H1 (cell line): ENCODE results near the gene CLUH. TPM values are rescaled to one million over a fixed set of nuclear protein-coding genes. Genes with fewer than 3 reads are reported as not detected.

ENCODE experiments used
- EP300 ChIP-seq, 2 experiments: IDR thresholded peaks; 1 replicate in 1 of 2; 2 replicates in 1 of 2; pipeline ENCODE4 v1.6.1; 2011 to 2012; ENCODE audit warnings: low read depth in 2 of 2, low read length in 2 of 2, mild to moderate bottlenecking in 2 of 2, borderline replicate concordance in 1 of 2, inconsistent platforms in 1 of 2, moderate library complexity in 1 of 2
- JUND ChIP-seq: IDR thresholded peaks from 2 replicates; pipeline ENCODE4 v1.6.1; 2011; ENCODE audit warnings: mild to moderate bottlenecking, improper control_type of control experiment, low read length
- KDM4A ChIP-seq: IDR thresholded peaks from one replicate; pipeline ENCODE4 v1.7.1; 2012; ENCODE audit warnings: low read depth, mild to moderate bottlenecking, moderate library complexity, low read length, inconsistent platforms; ENCODE audit not compliant: severe bottlenecking
- RXRA ChIP-seq: IDR thresholded peaks from 2 replicates; pipeline ENCODE4 v1.6.1; 2011; ENCODE audit warnings: low read depth, mild to moderate bottlenecking, low read length, moderate library complexity; ENCODE audit not compliant: insufficient read depth
- polyA plus RNA-seq, 7 experiments: library from polyadenylated mRNA; depleted of rRNA in 3 of 7; stranded (reverse) in 5 of 7; unstranded in 2 of 7; fragments of >200 nt in 5 of 7; fragments of 200-250 nt in 2 of 7; gene quantifications; 1 replicate in 5 of 7; 2 replicates in 1 of 7; 4 replicates in 1 of 7; pipeline versions ENCODE4 v1.2.1 to v1.2.3, GENCODE V29; 2011 to 2013; ENCODE audit warnings: missing spikeins in 2 of 7, mixed read lengths in 2 of 7
- total RNA-seq: library from RNA; stranded (reverse); fragmentation: NEBNext Ultra II Directional; extraction: Animal tissue kit (Norgen Biotek cat#: 25700); gene quantifications from 2 replicates; pipeline ENCODE4 v1.2.1, GENCODE V29; 2021
- TF ChIP-seq, protein P1 (sequence below): fragments of 300-600 bp; sonication (generic); IDR thresholded peaks from 2 replicates; pipeline ENCODE4 v1.7.1; 2012; ENCODE audit warnings: low read length, moderate library complexity, mild to moderate bottlenecking, inconsistent platforms; ENCODE audit not compliant: insufficient replicate concordance
- TF ChIP-seq, protein P2 (sequence below): IDR thresholded peaks from 2 replicates; pipeline ENCODE4 v1.6.1; 2012; ENCODE audit warnings: inconsistent platforms

CLUH gene
- total and polyA plus RNA-seq, 2 of the 8 experiments (the other 6 are each of a cell fraction or from before 2014, with no cell fraction given), result 33.6 to 98.6 TPM

- TF ChIP-seq, protein P1, sequence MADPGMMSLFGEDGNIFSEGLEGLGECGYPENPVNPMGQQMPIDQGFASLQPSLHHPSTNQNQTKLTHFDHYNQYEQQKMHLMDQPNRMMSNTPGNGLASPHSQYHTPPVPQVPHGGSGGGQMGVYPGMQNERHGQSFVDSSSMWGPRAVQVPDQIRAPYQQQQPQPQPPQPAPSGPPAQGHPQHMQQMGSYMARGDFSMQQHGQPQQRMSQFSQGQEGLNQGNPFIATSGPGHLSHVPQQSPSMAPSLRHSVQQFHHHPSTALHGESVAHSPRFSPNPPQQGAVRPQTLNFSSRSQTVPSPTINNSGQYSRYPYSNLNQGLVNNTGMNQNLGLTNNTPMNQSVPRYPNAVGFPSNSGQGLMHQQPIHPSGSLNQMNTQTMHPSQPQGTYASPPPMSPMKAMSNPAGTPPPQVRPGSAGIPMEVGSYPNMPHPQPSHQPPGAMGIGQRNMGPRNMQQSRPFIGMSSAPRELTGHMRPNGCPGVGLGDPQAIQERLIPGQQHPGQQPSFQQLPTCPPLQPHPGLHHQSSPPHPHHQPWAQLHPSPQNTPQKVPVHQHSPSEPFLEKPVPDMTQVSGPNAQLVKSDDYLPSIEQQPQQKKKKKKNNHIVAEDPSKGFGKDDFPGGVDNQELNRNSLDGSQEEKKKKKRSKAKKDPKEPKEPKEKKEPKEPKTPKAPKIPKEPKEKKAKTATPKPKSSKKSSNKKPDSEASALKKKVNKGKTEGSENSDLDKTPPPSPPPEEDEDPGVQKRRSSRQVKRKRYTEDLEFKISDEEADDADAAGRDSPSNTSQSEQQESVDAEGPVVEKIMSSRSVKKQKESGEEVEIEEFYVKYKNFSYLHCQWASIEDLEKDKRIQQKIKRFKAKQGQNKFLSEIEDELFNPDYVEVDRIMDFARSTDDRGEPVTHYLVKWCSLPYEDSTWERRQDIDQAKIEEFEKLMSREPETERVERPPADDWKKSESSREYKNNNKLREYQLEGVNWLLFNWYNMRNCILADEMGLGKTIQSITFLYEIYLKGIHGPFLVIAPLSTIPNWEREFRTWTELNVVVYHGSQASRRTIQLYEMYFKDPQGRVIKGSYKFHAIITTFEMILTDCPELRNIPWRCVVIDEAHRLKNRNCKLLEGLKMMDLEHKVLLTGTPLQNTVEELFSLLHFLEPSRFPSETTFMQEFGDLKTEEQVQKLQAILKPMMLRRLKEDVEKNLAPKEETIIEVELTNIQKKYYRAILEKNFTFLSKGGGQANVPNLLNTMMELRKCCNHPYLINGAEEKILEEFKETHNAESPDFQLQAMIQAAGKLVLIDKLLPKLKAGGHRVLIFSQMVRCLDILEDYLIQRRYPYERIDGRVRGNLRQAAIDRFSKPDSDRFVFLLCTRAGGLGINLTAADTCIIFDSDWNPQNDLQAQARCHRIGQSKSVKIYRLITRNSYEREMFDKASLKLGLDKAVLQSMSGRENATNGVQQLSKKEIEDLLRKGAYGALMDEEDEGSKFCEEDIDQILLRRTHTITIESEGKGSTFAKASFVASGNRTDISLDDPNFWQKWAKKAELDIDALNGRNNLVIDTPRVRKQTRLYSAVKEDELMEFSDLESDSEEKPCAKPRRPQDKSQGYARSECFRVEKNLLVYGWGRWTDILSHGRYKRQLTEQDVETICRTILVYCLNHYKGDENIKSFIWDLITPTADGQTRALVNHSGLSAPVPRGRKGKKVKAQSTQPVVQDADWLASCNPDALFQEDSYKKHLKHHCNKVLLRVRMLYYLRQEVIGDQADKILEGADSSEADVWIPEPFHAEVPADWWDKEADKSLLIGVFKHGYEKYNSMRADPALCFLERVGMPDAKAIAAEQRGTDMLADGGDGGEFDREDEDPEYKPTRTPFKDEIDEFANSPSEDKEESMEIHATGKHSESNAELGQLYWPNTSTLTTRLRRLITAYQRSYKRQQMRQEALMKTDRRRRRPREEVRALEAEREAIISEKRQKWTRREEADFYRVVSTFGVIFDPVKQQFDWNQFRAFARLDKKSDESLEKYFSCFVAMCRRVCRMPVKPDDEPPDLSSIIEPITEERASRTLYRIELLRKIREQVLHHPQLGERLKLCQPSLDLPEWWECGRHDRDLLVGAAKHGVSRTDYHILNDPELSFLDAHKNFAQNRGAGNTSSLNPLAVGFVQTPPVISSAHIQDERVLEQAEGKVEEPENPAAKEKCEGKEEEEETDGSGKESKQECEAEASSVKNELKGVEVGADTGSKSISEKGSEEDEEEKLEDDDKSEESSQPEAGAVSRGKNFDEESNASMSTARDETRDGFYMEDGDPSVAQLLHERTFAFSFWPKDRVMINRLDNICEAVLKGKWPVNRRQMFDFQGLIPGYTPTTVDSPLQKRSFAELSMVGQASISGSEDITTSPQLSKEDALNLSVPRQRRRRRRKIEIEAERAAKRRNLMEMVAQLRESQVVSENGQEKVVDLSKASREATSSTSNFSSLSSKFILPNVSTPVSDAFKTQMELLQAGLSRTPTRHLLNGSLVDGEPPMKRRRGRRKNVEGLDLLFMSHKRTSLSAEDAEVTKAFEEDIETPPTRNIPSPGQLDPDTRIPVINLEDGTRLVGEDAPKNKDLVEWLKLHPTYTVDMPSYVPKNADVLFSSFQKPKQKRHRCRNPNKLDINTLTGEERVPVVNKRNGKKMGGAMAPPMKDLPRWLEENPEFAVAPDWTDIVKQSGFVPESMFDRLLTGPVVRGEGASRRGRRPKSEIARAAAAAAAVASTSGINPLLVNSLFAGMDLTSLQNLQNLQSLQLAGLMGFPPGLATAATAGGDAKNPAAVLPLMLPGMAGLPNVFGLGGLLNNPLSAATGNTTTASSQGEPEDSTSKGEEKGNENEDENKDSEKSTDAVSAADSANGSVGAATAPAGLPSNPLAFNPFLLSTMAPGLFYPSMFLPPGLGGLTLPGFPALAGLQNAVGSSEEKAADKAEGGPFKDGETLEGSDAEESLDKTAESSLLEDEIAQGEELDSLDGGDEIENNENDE, result no peak
- TF ChIP-seq RXRA (no peak), JUND (no peak), EP300 (IDR thresholded peaks at IDR 0.05; ENCODE audit: borderline replicate concordance in 1 of 2, low read depth in 2 of 2, low read length in 2 of 2) (no peak), KDM4A (no peak)
- TF ChIP-seq, protein P2, sequence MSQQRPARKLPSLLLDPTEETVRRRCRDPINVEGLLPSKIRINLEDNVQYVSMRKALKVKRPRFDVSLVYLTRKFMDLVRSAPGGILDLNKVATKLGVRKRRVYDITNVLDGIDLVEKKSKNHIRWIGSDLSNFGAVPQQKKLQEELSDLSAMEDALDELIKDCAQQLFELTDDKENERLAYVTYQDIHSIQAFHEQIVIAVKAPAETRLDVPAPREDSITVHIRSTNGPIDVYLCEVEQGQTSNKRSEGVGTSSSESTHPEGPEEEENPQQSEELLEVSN, result no peak
Observed at GRCh38 chr17:2644971-2645370, 66.6 kb downstream of the CLUH start (continued).
